Progenitor cell of endocrine pancreas (in vitro differentiated cells): ENCODE results near the gene DYRK4. TPM values are rescaled to one million over a fixed set of nuclear protein-coding genes. Genes with fewer than 3 reads are reported as not detected.

ENCODE experiments used
- DNase-seq: peaks from one replicate; pipeline ENCODE4 v3.0.0; 2021; ENCODE audit warnings: low spot score; ENCODE audit not compliant: unreplicated experiment
- H3K27ac Mint-ChIP-seq: 2 replicates; pipeline ENCODE4 v1.8.0; 2021; ENCODE audit warnings: mild to moderate bottlenecking, moderate library complexity, mixed read lengths
- H3K27me3 Mint-ChIP-seq: 2 replicates; pipeline ENCODE4 v1.8.0; 2021; ENCODE audit warnings: mixed read lengths
- H3K36me3 Mint-ChIP-seq: 2 replicates; pipeline ENCODE4 v1.8.0; 2022; ENCODE audit warnings: mixed read lengths; ENCODE audit not compliant: insufficient read depth
- H3K4me1 Mint-ChIP-seq: 2 replicates; pipeline ENCODE4 v1.8.0; 2021; ENCODE audit warnings: low read depth, mixed read lengths
- H3K4me3 Mint-ChIP-seq: 2 replicates; pipeline ENCODE4 v1.8.0; 2021; ENCODE audit warnings: low read depth, mild to moderate bottlenecking, moderate library complexity, mixed read lengths
- H3K9me3 Mint-ChIP-seq: 2 replicates; pipeline ENCODE4 v1.8.0; 2021; ENCODE audit warnings: low read depth, mixed read lengths
- CTCF ChIP-seq: fragments of 200-600 bp; sonication (generic); IDR thresholded peaks from one replicate; pipeline ENCODE4 v1.5.0; 2021; ENCODE audit warnings: antibody characterized with exemption, mild to moderate bottlenecking; ENCODE audit not compliant: unreplicated experiment
- total RNA-seq: library from RNA; stranded (reverse); gene quantifications from 2 replicates; pipeline ENCODE4 v1.2.1, GENCODE V29; 2021

DYRK4 gene
- total RNA-seq, 1 donor from 2014 or later = 27.6 TPM

- DNase-seq = no peak
- Mint-ChIP-seq H3K4me1 (no peaks in the 10 kb centered on the region), H3K4me3 (no peak overlapping the region), H3K27me3 (peaks cover 34% of the 10 kb centered on the region), H3K36me3 (peaks cover 3% of the 10 kb centered on the region), H3K9me3 (peaks cover 11% of the 10 kb centered on the region), H3K27ac (no peak overlapping the region)
- no peak for TF ChIP-seq CTCF
These were observed 68.3 kb downstream of the DYRK4 start for GRCh38 chr12:4630262-4630661.

DNA sequence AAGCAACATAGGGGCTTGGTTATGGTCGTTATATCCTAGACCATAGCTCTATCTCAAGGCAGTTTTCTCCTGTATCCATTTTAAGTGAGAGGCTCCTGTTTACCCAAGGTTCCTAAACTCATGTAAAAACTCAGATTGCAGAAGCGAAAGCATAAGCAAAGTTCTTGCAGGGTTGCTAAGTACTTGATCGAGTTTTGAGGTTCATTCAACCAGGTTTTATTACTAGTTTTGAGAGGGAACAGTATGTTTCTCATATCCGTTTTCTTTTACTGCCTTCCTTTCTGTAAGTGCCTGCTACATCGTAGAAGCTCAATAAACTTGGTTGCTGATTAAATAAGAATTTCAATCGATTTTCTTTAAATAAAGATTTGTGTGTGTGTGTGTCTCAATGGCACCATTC, 81.7 kb downstream of the DYRK4 start:
- Mint-ChIP-seq H3K4me1 (peaks cover 10% of the 10 kb centered on the region), H3K27me3 (peaks cover 3% of the 10 kb centered on the region), H3K9me3 (no peaks in the 10 kb centered on the region), H3K27ac (no peak overlapping the region), H3K4me3 (no peak overlapping the region), H3K36me3 (no peaks in the 10 kb centered on the region)
- no peak for DNase-seq
- TF ChIP-seq CTCF = no peak

- no peak for DNase-seq
- no peak overlapping the region for H3K4me3 Mint-ChIP-seq
- no peaks in the 10 kb centered on the region for H3K9me3 Mint-ChIP-seq
- H3K4me1 Mint-ChIP-seq = peaks cover 19% of the 10 kb centered on the region
- no peak for TF ChIP-seq CTCF
- H3K27me3 Mint-ChIP-seq = no peaks in the 10 kb centered on the region
- no peaks in the 10 kb centered on the region for H3K36me3 Mint-ChIP-seq
- no peak overlapping the region for H3K27ac Mint-ChIP-seq
These were observed 83.0 kb downstream of the DYRK4 start for GRCh38 chr12:4645023-4645422.

DNA sequence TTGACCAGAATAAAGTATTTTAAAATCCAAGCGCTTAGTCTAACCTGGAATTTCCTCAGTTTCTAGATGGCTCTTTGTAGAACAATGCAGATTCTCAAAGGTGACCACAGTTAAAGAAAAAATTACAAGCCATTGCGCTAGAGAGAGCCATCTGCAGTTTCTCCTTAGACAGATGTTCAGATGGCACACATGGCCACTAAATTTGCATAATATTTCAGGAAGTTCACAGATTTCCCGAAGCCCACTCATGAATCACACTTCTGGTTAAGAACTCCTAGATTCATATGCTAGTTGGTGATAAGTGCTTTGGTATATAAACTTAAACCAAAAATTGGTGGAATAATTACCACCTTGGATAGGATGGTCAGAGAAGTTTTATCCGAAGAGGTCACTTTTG, 86.1 kb downstream of the DYRK4 start:
- Mint-ChIP-seq H3K27ac (peak overlapping the region; percentile 99), H3K4me3 (peak overlapping the region; percentile 91), H3K9me3 (no peaks in the 10 kb centered on the region), H3K36me3 (no peaks in the 10 kb centered on the region), H3K4me1 (peaks cover 25% of the 10 kb centered on the region), H3K27me3 (no peaks in the 10 kb centered on the region)
- DNase-seq = no peak
- TF ChIP-seq CTCF = no peak

DNA sequence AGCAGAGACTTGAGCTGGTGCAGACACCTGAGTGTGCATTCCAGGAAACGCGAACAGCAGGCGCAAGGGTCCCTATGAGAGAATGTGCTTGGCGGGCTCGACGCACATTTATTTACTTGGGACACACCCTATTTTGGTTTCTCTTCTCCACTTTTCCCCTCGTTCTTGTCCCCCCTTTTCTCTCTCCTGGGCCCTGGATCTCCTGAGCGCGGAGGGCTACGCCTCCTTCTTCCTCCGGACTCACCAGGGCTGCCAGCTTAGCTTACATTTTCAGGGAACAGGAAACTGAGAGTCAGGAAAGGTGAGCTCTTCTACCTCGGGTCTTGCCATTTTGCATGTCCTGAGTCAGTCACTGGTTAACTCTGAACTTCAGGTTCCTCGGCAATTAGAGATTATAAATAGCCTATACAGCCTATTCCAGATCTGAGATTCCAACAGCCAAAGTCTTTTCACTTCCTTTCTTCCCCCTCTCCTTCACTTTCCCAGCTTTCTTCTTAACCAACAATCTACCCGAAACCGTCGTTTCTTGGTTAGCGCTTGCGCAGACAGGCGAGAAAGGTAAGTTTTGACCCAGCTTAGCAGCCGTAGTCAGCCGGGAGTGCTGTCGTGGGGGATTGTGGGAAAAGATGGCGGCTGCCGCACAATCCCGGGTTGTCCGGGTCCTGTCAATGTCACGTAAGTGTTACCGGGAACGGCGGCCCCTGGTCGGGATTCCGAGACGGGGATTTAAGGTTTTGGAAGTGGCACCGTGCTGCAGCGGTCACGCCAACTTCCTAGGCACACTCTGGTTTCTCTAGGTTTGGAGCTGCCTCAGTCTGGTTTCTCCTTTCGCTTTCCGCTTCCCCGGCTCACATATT, 86.7 kb downstream of the DYRK4 start, which contains the start of the genes AKAP3 and NDUFA9:
TSS of gene AKAP3 (minus strand) at position 551 of the 857 bp plus-strand sequence. CDS start 10,855 bp downstream, outside the sequence.
TSS of gene NDUFA9 (plus strand) at position 614 of the 857 bp plus-strand sequence. CDS start at position 627, 13 bp downstream.
- peak; percentile 79 for DNase-seq
- TF ChIP-seq CTCF = no peak
- H3K4me1 Mint-ChIP-seq = peaks cover 25% of the 10 kb centered on the region
- H3K4me3 Mint-ChIP-seq = peak within 1 kb of the TSS; percentile 91
- no peaks in the 10 kb centered on the region for H3K9me3 Mint-ChIP-seq
- no peaks in the 10 kb centered on the region for H3K36me3 Mint-ChIP-seq
- peak within 1 kb of the TSS; percentile 99 for H3K27ac Mint-ChIP-seq
- no peaks in the 10 kb centered on the region for H3K27me3 Mint-ChIP-seq
